ENCODE measurements around the gene NLRP4. TPM values are rescaled to one million over a fixed set of nuclear protein-coding genes. Genes with fewer than 3 reads are reported as not detected.

NLRP4 gene
- total and polyA plus RNA-seq, 2 of the 8 experiments (the other 6 are each of a cell fraction or from before 2014, with no cell fraction given), result not detected

- Histone ChIP-seq H3K79me2 (ENCODE audit: control insufficient read depth in 1 of 2, insufficient read depth in 2 of 2, low read length in 2 of 2) (no peaks in the 10 kb centered on the region), H3K79me1 (ENCODE audit: low read depth, low read length) (no peaks in the 10 kb centered on the region), H4K91ac (replicated peaks; ENCODE audit: insufficient read length, low read length) (no peak overlapping the region), H3K18ac (ENCODE audit: extremely low read depth, low read length) (no peak overlapping the region), H3K56ac (replicated peaks; ENCODE audit: insufficient read length, low read depth, low read length) (no peak overlapping the region), H2BK120ac (replicated peaks; ENCODE audit: low read depth, low read length) (no peak overlapping the region), H2AK5ac (ENCODE audit: low read depth, low read length) (no peak overlapping the region), H2BK5ac (ENCODE audit: low read depth, low read length) (no peak overlapping the region), H4K20me1 (replicated peaks in 1 of 2; ENCODE audit: control insufficient read depth in 1 of 2, insufficient read depth in 2 of 2, low read length in 2 of 2) (no peaks in the 10 kb centered on the region), H3K14ac (ENCODE audit: insufficient read length) (no peak overlapping the region), H3K4ac (replicated peaks; ENCODE audit: insufficient read length, low read depth, low read length) (no peak overlapping the region), H3K4me3 (ENCODE audit: extremely low read depth in 1 of 4, insufficient read depth in 2 of 4, low read depth in 3 of 4, low read length in 4 of 4) (no peak overlapping the region), H3K4me1 (replicated peaks in 1 of 4; ENCODE audit: control insufficient read depth in 3 of 4, insufficient read depth in 4 of 4, low read length in 3 of 4) (no peaks in the 10 kb centered on the region), H3K4me2 (ENCODE audit: insufficient read depth in 1 of 2, low read depth in 2 of 2, low read length in 2 of 2) (no peak overlapping the region), H2BK12ac (ENCODE audit: low read depth, low read length) (no peak overlapping the region), H4K8ac (ENCODE audit: extremely low read depth, insufficient read depth, low read length) (no peak overlapping the region), H3K27me3 (replicated peaks in 1 of 4; ENCODE audit: control insufficient read depth in 3 of 4, extremely low read depth in 1 of 4, insufficient read depth in 3 of 4, low read length in 3 of 4) (no peaks in the 10 kb centered on the region), H2BK20ac (ENCODE audit: low read length) (no peak overlapping the region), H3K27ac (ENCODE audit: low read depth, low read length) (no peak overlapping the region), H3K9ac (replicated peaks in 1 of 4; ENCODE audit: extremely low read depth in 1 of 4, low read depth in 3 of 4, low read length in 3 of 4) (no peak overlapping the region), H2BK15ac (ENCODE audit: low read length) (no peak overlapping the region), H3K23ac (ENCODE audit: insufficient read length) (no peak overlapping the region), H3K9me3 (ENCODE audit: insufficient read depth in 2 of 2, low read depth in 1 of 2, low read length in 1 of 2) (peaks cover 65 to 84% of the 10 kb centered on the region in 2 experiments), H2AFZ (ENCODE audit: low read length) (no peak overlapping the region), H3K36me3 (ENCODE audit: control insufficient read depth in 2 of 4, insufficient read depth in 4 of 4, low read length in 3 of 4) (no peaks in the 10 kb centered on the region), H3K23me2 (ENCODE audit: low read depth, low read length) (no peaks in the 10 kb centered on the region), H4K5ac (ENCODE audit: insufficient read length, low read depth, low read length) (no peak overlapping the region)
- ChIA-PET CTCF (ENCODE audit: partially characterized antibody) (no interaction called here), POLR2A (ENCODE audit: partially characterized antibody) (no interaction called here)
- WGBS, 2 experiments (ENCODE audit: extremely low coverage in 1 of 2, insufficient coverage in 1 of 2, insufficient read length in 1 of 2, insufficient replicate concordance in 2 of 2, low coverage in 1 of 2, low lambda C conversion rate in 2 of 2, missing lambda C conversion rate in 1 of 2), result 52% methylated on average over 3 of the region's 3 CpGs; no CpG with 5 or more reads in 1 of the 2 experiments
- FAIRE-seq (no peak), DNase-seq (ENCODE audit: low read depth in 1 of 2, low spot score in 2 of 2) (no peak)
- TF ChIP-seq RAD21 (IDR thresholded peaks at IDR 0.05 in 1 of 2, conservative IDR thresholded peaks at IDR 0.05 in 1 of 2; ENCODE audit: low read depth in 2 of 2, low read length in 2 of 2), result no peak
- TF ChIP-seq, protein P1, sequence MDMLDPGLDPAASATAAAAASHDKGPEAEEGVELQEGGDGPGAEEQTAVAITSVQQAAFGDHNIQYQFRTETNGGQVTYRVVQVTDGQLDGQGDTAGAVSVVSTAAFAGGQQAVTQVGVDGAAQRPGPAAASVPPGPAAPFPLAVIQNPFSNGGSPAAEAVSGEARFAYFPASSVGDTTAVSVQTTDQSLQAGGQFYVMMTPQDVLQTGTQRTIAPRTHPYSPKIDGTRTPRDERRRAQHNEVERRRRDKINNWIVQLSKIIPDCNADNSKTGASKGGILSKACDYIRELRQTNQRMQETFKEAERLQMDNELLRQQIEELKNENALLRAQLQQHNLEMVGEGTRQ (IDR thresholded peaks at IDR 0.05; ENCODE audit: low read length), result no peak
- TF ChIP-seq CREB1 (IDR thresholded peaks at IDR 0.05), result no peak
- no peak for TF ChIP-seq CEBPB (IDR thresholded peaks at IDR 0.05; ENCODE audit: low read depth, low read length)
- TF ChIP-seq FOSL1 (IDR thresholded peaks at IDR 0.05; ENCODE audit: insufficient read depth, low read depth, low read length), result no peak
- no peak for TF ChIP-seq PHF8 (conservative IDR thresholded peaks at IDR 0.05; ENCODE audit: low read depth, low read length)
- no peak for TF ChIP-seq POLR2A (IDR thresholded peaks at IDR 0.05; ENCODE audit: control extremely low read depth in 1 of 2, low read depth in 2 of 2, low read length in 2 of 2)
- no peak for TF ChIP-seq RXRA (IDR thresholded peaks at IDR 0.05; ENCODE audit: insufficient read depth, low read depth, low read length)
- TF ChIP-seq GTF2F1 (IDR thresholded peaks at IDR 0.05; ENCODE audit: borderline replicate concordance, low read depth, low read length), result no peak
Observed at GRCh38 chr19:55866521-55866920, 30.2 kb downstream of the NLRP4 start.

Measured in H1 (cell line).